ENCODE data around the gene ANKRD6.

DNA sequence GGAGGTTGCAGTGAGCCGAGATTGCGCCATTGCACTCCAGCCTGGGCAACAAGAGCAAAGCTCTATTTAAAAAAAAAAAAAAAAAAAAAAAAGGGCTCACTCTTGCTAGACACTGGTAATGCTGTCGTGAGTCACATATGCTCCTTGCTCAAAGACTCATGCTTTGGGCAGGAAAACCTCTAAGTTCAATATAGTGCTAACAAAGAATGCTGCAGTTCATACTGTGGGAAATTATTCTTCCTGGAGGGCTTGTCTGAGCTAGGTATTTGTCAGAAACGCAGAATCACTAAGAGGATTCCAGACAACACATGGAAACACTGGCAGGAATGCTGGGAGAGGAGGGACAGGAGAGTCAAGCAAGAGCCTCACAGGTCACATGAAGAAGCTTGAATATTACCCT lies 207.9 kb downstream of the ANKRD6 start:
- TF ChIP-seq, protein P1, sequence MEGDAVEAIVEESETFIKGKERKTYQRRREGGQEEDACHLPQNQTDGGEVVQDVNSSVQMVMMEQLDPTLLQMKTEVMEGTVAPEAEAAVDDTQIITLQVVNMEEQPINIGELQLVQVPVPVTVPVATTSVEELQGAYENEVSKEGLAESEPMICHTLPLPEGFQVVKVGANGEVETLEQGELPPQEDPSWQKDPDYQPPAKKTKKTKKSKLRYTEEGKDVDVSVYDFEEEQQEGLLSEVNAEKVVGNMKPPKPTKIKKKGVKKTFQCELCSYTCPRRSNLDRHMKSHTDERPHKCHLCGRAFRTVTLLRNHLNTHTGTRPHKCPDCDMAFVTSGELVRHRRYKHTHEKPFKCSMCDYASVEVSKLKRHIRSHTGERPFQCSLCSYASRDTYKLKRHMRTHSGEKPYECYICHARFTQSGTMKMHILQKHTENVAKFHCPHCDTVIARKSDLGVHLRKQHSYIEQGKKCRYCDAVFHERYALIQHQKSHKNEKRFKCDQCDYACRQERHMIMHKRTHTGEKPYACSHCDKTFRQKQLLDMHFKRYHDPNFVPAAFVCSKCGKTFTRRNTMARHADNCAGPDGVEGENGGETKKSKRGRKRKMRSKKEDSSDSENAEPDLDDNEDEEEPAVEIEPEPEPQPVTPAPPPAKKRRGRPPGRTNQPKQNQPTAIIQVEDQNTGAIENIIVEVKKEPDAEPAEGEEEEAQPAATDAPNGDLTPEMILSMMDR (IDR thresholded peaks at IDR 0.05): no peak
- TF ChIP-seq EZH2 (IDR thresholded peaks at IDR 0.05; ENCODE audit: borderline replicate concordance, insufficient read depth, low read depth, low read length, poor library complexity, severe bottlenecking): no peak

All from B cell (primary cell).